HL-60/S4 (cell line): ENCODE measurements around the gene CYP2A6.
"Not testable (repeated sequence)": the region's sequence is repeated elsewhere in the genome, so short reads cannot be mapped to it uniquely, and the experiment has no call there.

Source experiments
- in situ Hi-C: fragments of 300-500 bp; cut with MboI; formaldehyde crosslinking; loops from 2 replicates; pipeline ENCODE4 v1.14.3; 2022; ENCODE audit warnings: low sequenced_read_pairs

CYP2A6 gene

GRCh38 chr19:40846722-40847121 lies 3.5 kb downstream of the CYP2A6 start:
- in situ Hi-C loops, result not testable (repeated sequence)

- in situ Hi-C loops, result not testable (repeated sequence)
These were observed 6.6 kb downstream of the CYP2A6 start for GRCh38 chr19:40843653-40844052.

GRCh38 chr19:40842997-40843652 lies 7.1 kb downstream of the CYP2A6 start:
- in situ Hi-C loops, result not testable (repeated sequence)

GRCh38 chr19:40842012-40842411 lies 8.2 kb downstream of the CYP2A6 start:
- in situ Hi-C loops, result not testable (repeated sequence)

GRCh38 chr19:40838477-40838876 lies 11.8 kb downstream of the CYP2A6 start:
- in situ Hi-C loops, result not testable (repeated sequence)

- in situ Hi-C loops, result no loop called here
These were observed 13.4 kb downstream of the CYP2A6 start for GRCh38 chr19:40836754-40837429.

- in situ Hi-C loops, result not testable (repeated sequence)
These were observed 16.3 kb downstream of the CYP2A6 start for GRCh38 chr19:40833728-40834533.

- in situ Hi-C loops, result not testable (repeated sequence)
These were observed 17.8 kb downstream of the CYP2A6 start for GRCh38 chr19:40832431-40832790.

- in situ Hi-C loops, result no loop called here
These were observed 18.5 kb downstream of the CYP2A6 start for GRCh38 chr19:40831502-40832430.

GRCh38 chr19:40830741-40831140 lies 19.5 kb downstream of the CYP2A6 start:
- in situ Hi-C loops, result not testable (repeated sequence)

GRCh38 chr19:40829205-40829604 lies 21.0 kb downstream of the CYP2A6 start:
- in situ Hi-C loops, result no loop called here

GRCh38 chr19:40827386-40828247 lies 22.6 kb downstream of the CYP2A6 start:
- in situ Hi-C loops, result no loop called here

GRCh38 chr19:40826699-40827385 lies 23.4 kb downstream of the CYP2A6 start:
- in situ Hi-C loops, result not testable (repeated sequence)

GRCh38 chr19:40826312-40826698 lies 23.9 kb downstream of the CYP2A6 start:
- in situ Hi-C loops, result not testable (repeated sequence)

- in situ Hi-C loops, result not testable (repeated sequence)
These were observed 24.7 kb downstream of the CYP2A6 start for GRCh38 chr19:40825460-40826095.

- in situ Hi-C loops, result loop anchor here (25.0 kb wide), 1 partner anchor 312 kb away; no protein-coding TSS in a partner anchor
These were observed 25.3 kb downstream of the CYP2A6 start for GRCh38 chr19:40824916-40825315.

- in situ Hi-C loops, result loop anchor here (25.0 kb wide), 1 partner anchor 314 kb away; no protein-coding TSS in a partner anchor
These were observed 27.3 kb downstream of the CYP2A6 start for GRCh38 chr19:40822704-40823553.

GRCh38 chr19:40822161-40822560 lies 28.1 kb downstream of the CYP2A6 start:
- in situ Hi-C loops, result loop anchor here (25.0 kb wide), 1 partner anchor 315 kb away; no protein-coding TSS in a partner anchor
